H9 (cell line): ENCODE data around the gene CHST13. TPM values are rescaled to one million over a fixed set of nuclear protein-coding genes. Genes with fewer than 3 reads are reported as not detected.

ENCODE experiments used
- DNase-seq: peaks from one replicate; pipeline ENCODE4 v3.0.0-alpha.2; 2017
- H2AFZ ChIP-seq: one replicate; pipeline ENCODE4 v1.6.1; 2013; ENCODE audit warnings: mild to moderate bottlenecking, low read length, control low read depth, moderate library complexity
- H2AK5ac ChIP-seq: 2 replicates; pipeline ENCODE4 v1.6.1; 2013; ENCODE audit warnings: low read length, control low read depth, mixed read lengths; ENCODE audit not compliant: insufficient read length
- H2BK120ac ChIP-seq: one replicate; pipeline ENCODE4 v1.6.1; 2013; ENCODE audit warnings: low read depth, mild to moderate bottlenecking, low read length, control low read depth, inconsistent platforms; ENCODE audit not compliant: poor library complexity, severe bottlenecking
- H2BK12ac ChIP-seq: 2 replicates; pipeline ENCODE4 v1.6.1; 2013; ENCODE audit warnings: low read length, control low read depth, mixed read lengths, low read depth; ENCODE audit not compliant: insufficient read length
- H2BK15ac ChIP-seq: 2 replicates; pipeline ENCODE4 v1.6.1; 2013; ENCODE audit warnings: low read depth, low read length, control low read depth
- H2BK20ac ChIP-seq: one replicate; pipeline ENCODE4 v1.6.1; 2013; ENCODE audit warnings: low read depth, mild to moderate bottlenecking, low read length, control low read depth, inconsistent platforms; ENCODE audit not compliant: poor library complexity, severe bottlenecking
- H2BK5ac ChIP-seq: 2 replicates; pipeline ENCODE4 v1.6.1; 2013; ENCODE audit warnings: low read length, control low read depth, mixed read lengths; ENCODE audit not compliant: insufficient read length
- H3K14ac ChIP-seq: 2 replicates; pipeline ENCODE4 v1.6.1; 2013; ENCODE audit warnings: low read length, control low read depth; ENCODE audit not compliant: insufficient read depth
- H3K18ac ChIP-seq: 2 replicates; pipeline ENCODE4 v1.6.1; 2013; ENCODE audit warnings: low read depth, mild to moderate bottlenecking, mixed read lengths, low read length, control low read depth; ENCODE audit not compliant: insufficient read length
- H3K23ac ChIP-seq: 2 replicates; pipeline ENCODE4 v1.6.1; 2013; ENCODE audit warnings: low read length, control low read depth, mixed read lengths, low read depth; ENCODE audit not compliant: insufficient read length
- H3K23me2 ChIP-seq: 2 replicates; pipeline ENCODE4 v1.6.1; 2013; ENCODE audit warnings: low read depth, mild to moderate bottlenecking, mixed read lengths, low read length, control low read depth; ENCODE audit not compliant: insufficient read length, poor library complexity, severe bottlenecking
- H3K27ac ChIP-seq: 2 replicates; pipeline ENCODE4 v1.5.1; 2013; ENCODE audit warnings: low read length, control low read depth, mixed read lengths, low read depth; ENCODE audit not compliant: insufficient read length
- H3K27me3 ChIP-seq: 2 replicates; pipeline ENCODE4 v1.6.1; 2013; ENCODE audit warnings: low read length, control low read depth, inconsistent platforms; ENCODE audit not compliant: insufficient read depth
- H3K4ac ChIP-seq: 2 replicates; pipeline ENCODE4 v1.6.1; 2013; ENCODE audit warnings: low read depth, mild to moderate bottlenecking, control low read depth, inconsistent platforms, low read length, moderate library complexity
- H3K4me1 ChIP-seq: 2 replicates; pipeline ENCODE4 v1.6.1; 2013; ENCODE audit warnings: low read length, control low read depth, inconsistent platforms; ENCODE audit not compliant: insufficient read depth
- H3K4me2 ChIP-seq: 2 replicates; pipeline ENCODE4 v1.6.1; 2013; ENCODE audit warnings: low read length, control low read depth, mixed read lengths; ENCODE audit not compliant: insufficient read length, insufficient read depth
- H3K56ac ChIP-seq: 2 replicates; pipeline ENCODE4 v1.6.1; 2013; ENCODE audit warnings: low read depth, mild to moderate bottlenecking, mixed read lengths, low read length, control low read depth; ENCODE audit not compliant: insufficient read length
- H3K79me1 ChIP-seq: 2 replicates; pipeline ENCODE4 v1.6.1; 2013; ENCODE audit warnings: low read depth, mild to moderate bottlenecking, moderate library complexity, low read length, control low read depth, inconsistent platforms; ENCODE audit not compliant: insufficient read depth, poor library complexity, severe bottlenecking
- H3K79me2 ChIP-seq: 2 replicates; pipeline ENCODE4 v1.6.1; 2013; ENCODE audit warnings: low read length, control low read depth, inconsistent platforms; ENCODE audit not compliant: insufficient read depth
- H3K9ac ChIP-seq: 2 replicates; pipeline ENCODE4 v1.6.1; 2013; ENCODE audit warnings: low read length, control low read depth, mixed read lengths; ENCODE audit not compliant: insufficient read length; ENCODE audit errors: extremely low read depth
- H3K9me3 ChIP-seq: one replicate; pipeline ENCODE4 v1.6.1; 2013; ENCODE audit warnings: low read depth, low read length, inconsistent platforms; ENCODE audit not compliant: control insufficient read depth
- H3T11ph ChIP-seq: one replicate; pipeline ENCODE4 v1.6.1; 2013; ENCODE audit warnings: mild to moderate bottlenecking, low read length, control low read depth, inconsistent platforms
- H4K20me1 ChIP-seq: one replicate; pipeline ENCODE4 v1.6.1; 2013; ENCODE audit not compliant: control insufficient read depth, insufficient read length, insufficient read depth
- H4K5ac ChIP-seq: 2 replicates; pipeline ENCODE4 v1.6.1; 2013; ENCODE audit warnings: low read depth, mild to moderate bottlenecking, mixed read lengths, low read length, control low read depth; ENCODE audit not compliant: insufficient read length
- H4K8ac ChIP-seq: replicated peaks from 2 replicates; pipeline ENCODE4 v1.6.1; 2013; ENCODE audit warnings: low read length, control low read depth, mixed read lengths, low read depth; ENCODE audit not compliant: insufficient read length
- H4K91ac ChIP-seq: 2 replicates; pipeline ENCODE4 v1.6.1; 2013; ENCODE audit warnings: low read depth, mild to moderate bottlenecking, moderate library complexity, mixed read lengths, low read length, control low read depth; ENCODE audit not compliant: insufficient read length
- H3K27ac Mint-ChIP-seq, 3 experiments: 2 replicates in 2 of 3; 3 replicates in 1 of 3; pipeline ENCODE4 v1.8.0; 2020 to 2021; ENCODE audit warnings: mixed read lengths in 3 of 3, mild to moderate bottlenecking in 1 of 3, moderate library complexity in 1 of 3
- H3K27me3 Mint-ChIP-seq: 2 replicates; pipeline ENCODE4 v1.8.0; 2021; ENCODE audit warnings: low read depth, mild to moderate bottlenecking, moderate library complexity, mixed read lengths
- H3K36me3 Mint-ChIP-seq, 3 experiments: 2 replicates in 2 of 3; 3 replicates in 1 of 3; pipeline ENCODE4 v1.8.0; 2020 to 2021; ENCODE audit warnings: low read depth in 3 of 3, mixed read lengths in 3 of 3; ENCODE audit not compliant: insufficient read depth in 1 of 3
- H3K4me1 Mint-ChIP-seq, 2 experiments: 2 replicates each; pipeline ENCODE4 v1.8.0; 2020; ENCODE audit warnings: mixed read lengths in 2 of 2
- H3K4me3 Mint-ChIP-seq, 2 experiments: 2 replicates in 1 of 2; 3 replicates in 1 of 2; pipeline ENCODE4 v1.8.0; 2020 to 2021; ENCODE audit warnings: mild to moderate bottlenecking in 2 of 2, mixed read lengths in 2 of 2, moderate library complexity in 1 of 2
- H3K9me3 Mint-ChIP-seq, 2 experiments: 2 replicates in 1 of 2; 3 replicates in 1 of 2; pipeline ENCODE4 v1.8.0; 2020; ENCODE audit warnings: mild to moderate bottlenecking in 2 of 2, mixed read lengths in 2 of 2, moderate library complexity in 1 of 2
- CTCF ChIP-seq: fragments of 200-600 bp; sonication (generic); conservative IDR thresholded peaks from 3 replicates; pipeline ENCODE4 v1.8.0; 2021; ENCODE audit warnings: antibody characterized with exemption, mild to moderate bottlenecking
- WGBS: extraction: QIAGEN DNeasy Blood & Tissue Kit; methylation state at CpG from one replicate; pipeline ENCODE4 v1.1.7; 2013; ENCODE audit warnings: missing lambda C conversion rate, low lambda C conversion rate, mixed read lengths; ENCODE audit not compliant: insufficient read length; ENCODE audit errors: extremely low coverage; 5-methylcytosine and 5-hydroxymethylcytosine counted together
- total RNA-seq: library from RNA; stranded (reverse); gene quantifications from 2 replicates; pipeline ENCODE4 v1.2.1, GENCODE V29; 2021

CHST13 gene
- total RNA-seq, 1 experiment from 2014 or later = 0.85 TPM

- H3K36me3 Mint-ChIP-seq = no peaks in the 10 kb centered on the region
- H3K4me1 Mint-ChIP-seq = peaks cover 4 to 6% of the 10 kb centered on the region in 2 experiments; a peak in 2 of 4 replicates
- Histone ChIP-seq H3K9ac (no peak overlapping the region), H2BK20ac (no peak overlapping the region), H3K79me2 (no peaks in the 10 kb centered on the region), H3K23ac (no peak overlapping the region), H4K5ac (no peak overlapping the region), H4K20me1 (no peaks in the 10 kb centered on the region), H4K91ac (no peak overlapping the region), H3K9me3 (no peaks in the 10 kb centered on the region), H3K79me1 (no peaks in the 10 kb centered on the region), H2AFZ (no peak overlapping the region), H3K56ac (no peak overlapping the region), H3K27ac (no peak overlapping the region), H3K18ac (no peak overlapping the region), H2AK5ac (no peak overlapping the region), H3K23me2 (no peaks in the 10 kb centered on the region), H2BK120ac (no peak overlapping the region), H3K4me2 (no peak overlapping the region), H2BK5ac (no peak overlapping the region), H3K27me3 (no peaks in the 10 kb centered on the region), H4K8ac (no peak overlapping the region), H3K4me1 (no peaks in the 10 kb centered on the region), H2BK12ac (no peak overlapping the region), H3T11ph (no peak overlapping the region), H3K4ac (no peak overlapping the region), H3K14ac (no peak overlapping the region), H2BK15ac (no peak overlapping the region)
- peak; percentile 22 for DNase-seq
- no CpG with 5 or more reads among the region's 10 CpGs for WGBS
- H3K9me3 Mint-ChIP-seq = no peaks in the 10 kb centered on the region
- no peaks in the 10 kb centered on the region; the same call in none of the 2 replicates for H3K27me3 Mint-ChIP-seq
- no peak for TF ChIP-seq CTCF
- no peak overlapping the region for H3K27ac Mint-ChIP-seq
- no peak overlapping the region for H3K4me3 Mint-ChIP-seq
Measured at GRCh38 chr3:126555795-126556636, 32.1 kb downstream of the CHST13 start.
